Measurements from ENCODE around the gene TULP1. TPM values are rescaled to one million over a fixed set of nuclear protein-coding genes. Genes with fewer than 3 reads are reported as not detected.

The TULP1 gene
- total and polyA plus RNA-seq, 2 of the 4 experiments (the other 2 are of a cell fraction) = not detected

- Histone ChIP-seq H3K4me2 (ENCODE audit: low read depth, low read length) (no peak overlapping the region), H3K27me3 (ENCODE audit: control insufficient read depth, insufficient read depth, low read length) (no peaks in the 10 kb centered on the region), H4K20me1 (ENCODE audit: insufficient read depth, low read length) (peaks cover 17% of the 10 kb centered on the region; the same call in 1 of the 2 replicates), H3K27ac (ENCODE audit: insufficient read depth, low read length) (no peak overlapping the region), H4K91ac (ENCODE audit: insufficient read depth, low read depth, low read length) (no peak overlapping the region), H3K4me3 (ENCODE audit: insufficient read depth, low read depth, low read length) (no peak overlapping the region), H3K36me3 (ENCODE audit: control insufficient read depth, insufficient read depth, low read length) (peaks cover 51% of the 10 kb centered on the region), H3K23ac (ENCODE audit: low read depth, low read length) (no peak overlapping the region), H3K9me3 (ENCODE audit: control insufficient read depth, insufficient read depth, low read length) (no peaks in the 10 kb centered on the region), H3K18ac (ENCODE audit: low read depth, low read length) (no peak overlapping the region), H2AK9ac (replicated peaks; ENCODE audit: low read depth, low read length, poor library complexity) (no peak overlapping the region), H3K4ac (ENCODE audit: low read depth, low read length) (no peak overlapping the region), H3K14ac (replicated peaks; ENCODE audit: low read depth, low read length) (no peak overlapping the region), H2BK5ac (ENCODE audit: low read depth, low read length, poor library complexity, severe bottlenecking) (no peak overlapping the region), H4K5ac (ENCODE audit: low read depth, low read length) (no peak overlapping the region), H3K9me1 (ENCODE audit: insufficient read depth, low read length) (peaks cover 36% of the 10 kb centered on the region), H3K79me1 (ENCODE audit: low read depth in 1 of 2, low read length in 2 of 2) (peaks cover 49 to 84% of the 10 kb centered on the region in 2 experiments), H2BK15ac (ENCODE audit: low read depth, low read length) (no peak overlapping the region), H2AFZ (replicated peaks; ENCODE audit: low read length, poor library complexity) (no peak overlapping the region), H4K8ac (ENCODE audit: low read depth in 2 of 2, low read length in 2 of 2) (no peak overlapping the region), H3K56ac (ENCODE audit: extremely low read depth, insufficient read depth, low read length) (no peak overlapping the region), H2BK120ac (ENCODE audit: low read depth, low read length) (no peak overlapping the region), H2BK20ac (ENCODE audit: low read depth, low read length) (no peak overlapping the region), H2AK5ac (ENCODE audit: low read depth, low read length) (no peak overlapping the region), H3K9ac (ENCODE audit: low read depth, low read length) (no peak overlapping the region), H3K4me1 (ENCODE audit: control insufficient read depth, insufficient read depth, low read length) (peaks cover 29% of the 10 kb centered on the region)
- in situ Hi-C loops (cut with MboI; ENCODE audit: low sequenced_read_pairs) = no loop called here
- BruUV-seq (replicated peaks) = no TSS peak
- DNase-seq (no peak), ATAC-seq (ENCODE audit: low read depth) (no peak)
- intact Hi-C loops (cut with micrococcal nuclease) = no loop called here
- CTCF ChIA-PET = no interaction called here
- TF ChIP-seq, protein P1, sequence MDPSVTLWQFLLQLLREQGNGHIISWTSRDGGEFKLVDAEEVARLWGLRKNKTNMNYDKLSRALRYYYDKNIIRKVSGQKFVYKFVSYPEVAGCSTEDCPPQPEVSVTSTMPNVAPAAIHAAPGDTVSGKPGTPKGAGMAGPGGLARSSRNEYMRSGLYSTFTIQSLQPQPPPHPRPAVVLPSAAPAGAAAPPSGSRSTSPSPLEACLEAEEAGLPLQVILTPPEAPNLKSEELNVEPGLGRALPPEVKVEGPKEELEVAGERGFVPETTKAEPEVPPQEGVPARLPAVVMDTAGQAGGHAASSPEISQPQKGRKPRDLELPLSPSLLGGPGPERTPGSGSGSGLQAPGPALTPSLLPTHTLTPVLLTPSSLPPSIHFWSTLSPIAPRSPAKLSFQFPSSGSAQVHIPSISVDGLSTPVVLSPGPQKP (IDR thresholded peaks at IDR 0.05; ENCODE audit: borderline replicate concordance, low read depth, low read length) = no peak
- TF ChIP-seq RFX5 (IDR thresholded peaks at IDR 0.05; ENCODE audit: low read depth, low read length) (no peak), CEBPB (IDR thresholded peaks at IDR 0.05; ENCODE audit: low read depth, low read length) (no peak), SMC3 (IDR thresholded peaks at IDR 0.05; ENCODE audit: low read depth, low read length) (no peak), RCOR1 (IDR thresholded peaks at IDR 0.05; ENCODE audit: insufficient replicate concordance, low read length) (no peak), POLR2A (IDR thresholded peaks at IDR 0.05; ENCODE audit: low read depth, low read length) (no peak), NFE2L2 (IDR thresholded peaks at IDR 0.05; ENCODE audit: low read depth, low read length) (no peak), MAZ (IDR thresholded peaks at IDR 0.05; ENCODE audit: borderline replicate concordance, low read depth, low read length) (no peak), RAD21 (IDR thresholded peaks at IDR 0.05; ENCODE audit: low read length) (no peak), BHLHE40 (IDR thresholded peaks at IDR 0.05; ENCODE audit: low read depth, low read length) (no peak), MAFK (IDR thresholded peaks at IDR 0.05; ENCODE audit: low read depth, low read length) (no peak), FOS (IDR thresholded peaks at IDR 0.05; ENCODE audit: low read depth, low read length) (no peak), CHD1 (IDR thresholded peaks at IDR 0.05; ENCODE audit: low read depth, low read length) (no peak), CTCF (conservative IDR thresholded peaks at IDR 0.05; ENCODE audit: low read depth, low read length) (no peak)
- TF ChIP-seq, protein P2, sequence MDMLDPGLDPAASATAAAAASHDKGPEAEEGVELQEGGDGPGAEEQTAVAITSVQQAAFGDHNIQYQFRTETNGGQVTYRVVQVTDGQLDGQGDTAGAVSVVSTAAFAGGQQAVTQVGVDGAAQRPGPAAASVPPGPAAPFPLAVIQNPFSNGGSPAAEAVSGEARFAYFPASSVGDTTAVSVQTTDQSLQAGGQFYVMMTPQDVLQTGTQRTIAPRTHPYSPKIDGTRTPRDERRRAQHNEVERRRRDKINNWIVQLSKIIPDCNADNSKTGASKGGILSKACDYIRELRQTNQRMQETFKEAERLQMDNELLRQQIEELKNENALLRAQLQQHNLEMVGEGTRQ (IDR thresholded peaks at IDR 0.05; ENCODE audit: low read depth, low read length) = no peak
- 88% methylated on average over 2 of the region's 3 CpGs; no CpG with 5 or more reads in 1 of the 2 experiments for WGBS, 2 experiments (ENCODE audit: extremely low coverage in 2 of 2, insufficient read length in 1 of 2)
- POLR2A ChIA-PET (ENCODE audit: unreplicated experiment) = interaction anchor here (0.6 kb wide), 1 partner anchor 10 kb away, joined by 4 read pairs; no protein-coding TSS in a partner anchor
- dilution Hi-C loops (cut with HindIII; ENCODE audit: low sequenced_read_pairs, unreplicated experiment) = no loop called here
Measured at GRCh38 chr6:35483490-35483889, 29.2 kb downstream of the TULP1 start.

All from IMR-90 (cell line).